Activated CD4-positive, alpha-beta T cell treated with anti-CD3 and anti-CD28 coated beads, Interleukin-2, amount 50 U/mL, for 1 hour (primary cell): Measurements from ENCODE around the gene TMPRSS4.

ENCODE experiments used
- DNase-seq: peaks from one replicate; pipeline ENCODE4 v3.0.0-alpha.2; 2020

Gene TMPRSS4

DNA sequence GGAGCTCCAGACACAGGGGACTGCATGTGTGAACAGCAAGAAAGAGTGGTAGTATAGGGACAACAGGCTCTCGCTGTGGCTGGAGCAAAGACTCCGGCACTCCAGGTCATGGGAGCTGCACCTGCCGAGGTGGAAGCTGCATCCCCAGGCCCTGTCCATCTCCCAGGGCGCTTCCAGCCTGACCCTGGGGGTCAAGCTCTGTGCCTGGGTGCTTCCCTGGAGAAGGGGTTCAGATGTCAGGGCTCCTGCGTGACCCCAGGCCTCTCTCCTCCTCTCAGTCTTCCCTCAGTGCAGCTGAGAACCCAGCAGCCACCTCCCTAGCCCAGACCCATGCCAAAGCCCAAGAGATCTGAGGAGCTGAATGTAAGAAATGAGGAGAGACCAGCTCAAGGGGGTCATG lies 3.4 kb downstream of the TMPRSS4 start:
- no peak for DNase-seq

GRCh38 chr11:118081241-118081958 lies 4.5 kb downstream of the TMPRSS4 start:
- no peak for DNase-seq

GRCh38 chr11:118082880-118083552 lies 6.1 kb downstream of the TMPRSS4 start:
- no peak for DNase-seq

GRCh38 chr11:118084247-118084646 lies 7.4 kb downstream of the TMPRSS4 start:
- no peak for DNase-seq

- DNase-seq: no peak
Observed at GRCh38 chr11:118084656-118085055, 7.8 kb downstream of the TMPRSS4 start.

DNA sequence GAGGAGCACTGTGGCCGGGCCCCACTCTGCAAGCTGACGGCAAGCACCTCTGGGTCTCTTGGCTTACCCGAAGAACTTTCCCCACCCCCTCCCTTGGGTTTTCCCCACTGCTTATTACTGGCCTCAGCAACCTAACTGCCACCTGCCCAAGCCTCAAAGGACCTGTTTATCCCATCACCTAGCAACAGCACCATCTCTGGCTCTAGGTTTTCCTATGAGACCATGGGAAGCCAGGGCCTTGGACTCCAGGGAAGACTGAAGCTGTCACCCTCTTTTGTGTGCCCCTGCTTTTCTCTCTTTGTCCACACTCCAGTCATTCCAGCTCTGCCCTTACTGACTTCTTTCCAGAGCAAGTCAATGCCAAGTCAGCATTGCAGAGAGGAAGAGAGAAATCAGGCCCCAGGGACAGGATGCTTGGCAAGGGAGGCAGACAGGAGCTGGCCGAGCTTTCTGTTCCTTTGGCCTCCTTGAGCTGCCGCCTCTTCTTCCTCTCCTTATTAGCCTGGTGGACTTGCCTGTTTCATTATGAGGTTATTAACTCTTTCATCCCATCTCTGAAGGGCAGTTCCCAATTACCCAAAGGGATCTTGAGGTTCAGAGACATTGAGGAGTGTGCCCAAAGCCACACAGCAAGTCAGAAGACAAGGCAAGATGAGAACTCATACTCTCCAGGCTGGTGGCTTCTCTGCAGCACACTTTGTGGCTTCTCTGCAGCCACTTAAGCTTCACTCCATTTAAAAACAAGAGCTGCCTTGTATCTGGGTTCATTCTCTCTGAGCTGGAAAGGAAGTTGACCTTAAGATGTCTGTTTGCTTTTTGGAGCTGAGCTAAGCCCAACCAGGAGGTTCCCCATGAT lies 10.3 kb downstream of the TMPRSS4 start, which contains the start of gene SMIM35:
TSS of gene SMIM35 (minus strand) at position 51 of the 856 bp plus-strand sequence. CDS start 206 bp downstream, outside the sequence.
- no peak for DNase-seq

GRCh38 chr11:118087931-118088330 lies 11.1 kb downstream of the TMPRSS4 start:
- DNase-seq: no peak

GRCh38 chr11:118088531-118088930 lies 11.7 kb downstream of the TMPRSS4 start:
- no peak for DNase-seq

DNA sequence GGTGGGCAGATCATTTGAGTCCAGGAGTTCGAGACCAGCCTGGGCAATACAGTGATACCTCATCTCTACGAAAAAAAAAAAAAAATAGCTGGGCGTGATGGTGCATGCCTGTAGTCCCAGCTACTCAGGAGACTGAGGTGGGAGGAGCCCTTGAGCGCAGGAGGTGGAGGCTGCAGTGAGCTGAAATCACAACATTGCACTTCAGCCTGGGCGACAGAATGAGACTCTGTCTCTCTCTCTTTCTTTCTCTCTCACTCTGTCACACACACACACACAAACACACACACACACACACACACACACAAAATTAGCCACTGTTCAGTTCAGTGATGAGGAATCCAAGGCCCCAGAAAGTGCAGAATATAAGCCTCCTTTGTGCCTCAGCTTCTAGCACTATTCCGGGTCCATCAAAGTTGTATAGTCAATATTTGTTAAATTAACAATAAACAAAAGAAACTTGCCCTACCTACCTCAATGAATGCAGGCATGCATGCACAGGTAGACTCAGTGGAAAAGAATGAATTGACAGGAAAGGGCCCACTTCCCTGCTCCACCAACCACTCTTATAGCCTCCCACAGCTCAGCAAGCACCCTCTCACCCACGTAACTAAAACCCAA lies 13.8 kb downstream of the TMPRSS4 start:
- no peak for DNase-seq

DNA sequence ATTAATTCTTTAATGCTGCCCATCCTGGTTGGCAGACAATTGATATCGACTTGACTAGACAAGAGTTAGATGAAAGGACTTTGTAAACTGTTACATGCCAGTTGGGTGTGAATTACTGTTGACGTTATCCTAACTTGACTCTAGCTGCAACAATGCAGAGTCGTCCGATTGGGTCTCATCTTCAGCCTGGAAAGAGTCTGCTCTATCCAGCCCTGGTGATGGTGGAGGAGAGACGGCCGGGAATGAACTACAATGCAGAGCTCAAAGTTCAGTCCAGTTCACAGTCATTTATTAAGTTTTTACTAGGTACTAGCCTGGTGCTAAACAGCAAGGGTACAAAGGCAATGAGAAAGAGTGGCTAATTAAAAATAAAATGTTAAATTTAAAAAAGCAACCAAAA lies 14.8 kb downstream of the TMPRSS4 start:
- DNase-seq: no peak

DNA sequence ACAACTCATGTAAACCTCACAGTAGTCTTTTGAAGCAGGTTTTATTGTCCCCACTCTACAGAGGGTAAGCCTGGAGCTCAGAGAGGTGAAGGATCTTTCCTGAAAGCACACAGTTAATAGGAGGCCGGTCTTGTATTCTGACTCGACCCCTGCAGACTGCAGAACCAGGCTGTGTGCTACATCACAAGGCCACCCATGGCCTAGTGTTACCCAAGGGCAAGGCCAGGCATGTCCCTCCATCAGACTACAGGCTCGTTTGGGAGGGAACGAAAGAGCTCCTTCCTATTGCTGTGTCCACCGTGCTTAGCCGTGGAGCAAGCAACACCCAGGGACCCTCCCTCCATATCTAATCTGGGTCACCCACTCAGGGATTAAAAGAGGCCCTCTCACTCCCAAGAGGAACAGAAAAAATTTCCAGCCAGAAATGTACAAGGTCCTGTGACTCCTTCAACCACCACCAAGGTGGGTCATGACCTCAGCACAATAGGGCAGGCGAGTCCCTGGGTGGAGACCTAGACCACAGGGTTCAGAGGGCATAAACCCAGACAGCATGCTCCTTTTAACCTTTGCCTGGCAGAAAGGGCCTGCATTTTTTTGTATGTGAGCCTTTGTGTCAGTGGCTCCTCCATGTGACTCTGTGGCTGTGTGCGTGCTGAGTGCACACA lies 16.2 kb downstream of the TMPRSS4 start:
- DNase-seq: no peak

GRCh38 chr11:118095493-118095892 lies 18.6 kb downstream of the TMPRSS4 start:
- no peak for DNase-seq

DNA sequence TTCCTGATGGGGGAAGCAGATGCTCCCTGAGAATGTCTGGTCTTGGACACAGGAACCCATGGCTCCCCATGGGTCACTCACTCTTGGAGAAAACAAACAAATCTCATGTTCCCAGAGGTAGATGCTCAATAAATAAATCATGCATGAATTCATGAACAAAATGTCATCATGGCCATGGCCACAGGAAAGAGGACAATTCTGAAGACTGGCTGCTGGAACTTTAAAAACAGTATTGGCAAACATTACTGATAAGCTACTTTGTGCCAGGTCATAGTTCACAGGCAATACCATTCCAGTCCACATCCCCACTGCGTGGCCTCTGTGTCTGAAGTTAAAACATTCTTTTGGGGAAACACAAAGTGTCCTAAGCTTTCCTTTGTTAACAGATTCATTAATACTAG lies 19.1 kb downstream of the TMPRSS4 start:
- DNase-seq: no peak

- no peak for DNase-seq
Observed at GRCh38 chr11:118098996-118099837, 22.3 kb downstream of the TMPRSS4 start.

DNA sequence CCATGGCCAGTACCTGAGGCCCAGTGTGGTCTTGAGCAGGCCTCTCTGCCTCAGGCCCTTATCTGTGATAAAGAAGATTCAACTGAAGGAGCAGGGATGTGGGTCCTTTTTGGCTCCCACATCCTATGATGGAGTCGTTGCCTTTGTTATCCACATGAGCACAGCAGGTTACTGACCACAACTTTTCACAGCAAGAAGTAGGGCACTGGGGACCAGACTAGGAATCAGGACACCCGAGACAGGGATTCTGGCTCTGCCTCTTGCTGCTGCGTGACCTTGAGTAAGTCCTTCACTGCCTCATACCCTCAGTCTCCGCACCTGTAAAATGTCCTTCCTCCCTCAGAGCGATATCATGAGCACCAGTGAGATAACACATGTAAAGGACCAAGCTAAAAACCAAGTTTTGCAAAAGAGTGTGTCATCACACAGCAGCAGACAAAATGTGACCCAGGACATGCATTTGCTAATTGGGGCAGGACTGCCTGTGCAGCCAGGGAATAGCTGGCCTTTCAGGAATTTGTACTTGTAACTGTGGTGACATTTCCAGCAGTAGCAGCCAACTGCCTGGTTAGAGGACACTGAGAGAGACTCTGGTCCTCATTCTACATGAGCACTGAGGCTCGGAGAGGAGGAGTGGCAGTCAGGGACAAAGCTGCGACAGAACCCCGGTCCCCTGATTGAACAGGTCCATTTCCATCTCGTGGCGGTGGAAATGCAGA lies 23.1 kb downstream of the TMPRSS4 start:
- no peak for DNase-seq

DNA sequence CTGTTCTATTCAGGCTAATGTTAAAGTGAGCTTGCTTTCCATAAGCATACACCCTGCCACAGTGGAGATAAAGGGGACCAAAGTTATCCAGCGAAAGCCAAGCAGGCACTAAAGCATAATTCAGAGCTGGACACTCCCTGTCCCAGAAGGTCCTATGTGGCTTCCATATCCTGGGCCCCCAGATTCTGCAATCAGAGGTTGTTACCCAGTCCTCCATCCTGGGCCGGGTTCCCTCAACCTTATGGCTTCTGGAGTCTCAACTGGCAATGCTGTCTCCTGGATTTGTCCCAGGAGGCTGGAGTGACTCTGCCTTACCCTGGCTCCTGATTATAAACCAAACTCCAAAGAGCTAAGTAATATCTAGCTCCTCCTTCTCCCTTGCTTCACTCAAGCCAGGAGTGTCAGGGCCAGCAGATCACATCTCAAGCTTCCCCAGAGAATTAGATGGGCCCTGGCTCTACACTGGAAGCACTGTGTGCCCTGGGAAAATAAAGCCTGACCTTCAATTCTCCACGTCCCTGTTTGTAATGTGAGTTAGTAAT lies 23.9 kb downstream of the TMPRSS4 start:
- no peak for DNase-seq

GRCh38 chr11:118102721-118103261 lies 25.9 kb downstream of the TMPRSS4 start:
- no peak for DNase-seq

DNA sequence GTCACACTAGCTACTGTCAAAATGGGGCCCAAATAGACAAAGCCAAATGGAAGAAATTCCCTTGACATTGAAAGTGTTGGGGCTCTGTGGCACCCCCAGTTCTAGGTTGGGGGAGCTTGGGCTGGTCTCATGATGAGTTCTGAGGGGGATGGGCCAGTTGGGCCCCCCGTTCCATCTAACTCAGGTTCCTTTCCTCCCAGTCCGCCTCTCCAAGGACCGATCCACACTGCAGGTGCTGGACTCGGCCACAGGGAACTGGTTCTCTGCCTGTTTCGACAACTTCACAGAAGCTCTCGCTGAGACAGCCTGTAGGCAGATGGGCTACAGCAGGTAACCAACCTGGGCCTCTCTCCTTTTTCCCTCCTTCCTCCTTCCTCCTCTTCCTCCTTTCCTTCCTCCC lies 27.6 kb downstream of the TMPRSS4 start:
- DNase-seq: no peak

GRCh38 chr11:118105657-118106305 lies 28.9 kb downstream of the TMPRSS4 start:
- no peak for DNase-seq
